DOHH2 (cell line): ENCODE measurements around the gene HLF.
"Not testable (repeated sequence)": the region's sequence is repeated elsewhere in the genome, so short reads cannot be mapped to it uniquely, and the experiment has no call there.

Experiments used
- H3F3A ChIP-seq: fragments of 200-600 bp; sonication (generic), shearing (Covaris generic); 2 replicates; pipeline ENCODE4 v1.6.0; 2016; ENCODE audit warnings: antibody characterized with exemption, mild to moderate bottlenecking; ENCODE audit not compliant: control insufficient read depth, insufficient read depth
- H3K27ac ChIP-seq: fragments of 200-600 bp; sonication (generic); 2 replicates; pipeline ENCODE4 v1.5.1; 2014; ENCODE audit warnings: low read depth, mild to moderate bottlenecking, low read length, moderate library complexity
- H3K27me3 ChIP-seq: fragments of 200-600 bp; sonication (generic); 2 replicates; pipeline ENCODE4 v1.6.1; 2014; ENCODE audit warnings: mild to moderate bottlenecking, low read length, mixed read lengths; ENCODE audit not compliant: control insufficient read depth
- H3K36me3 ChIP-seq: fragments of 200-600 bp; sonication (generic); 2 replicates; pipeline ENCODE4 v1.6.1; 2014; ENCODE audit warnings: mild to moderate bottlenecking, low read length, moderate library complexity, mixed read lengths; ENCODE audit not compliant: control insufficient read depth
- H3K4me1 ChIP-seq: fragments of 200-600 bp; sonication (generic); 2 replicates; pipeline ENCODE4 v1.6.1; 2014; ENCODE audit warnings: mild to moderate bottlenecking, low read length, mixed read lengths; ENCODE audit not compliant: control insufficient read depth
- H3K4me2 ChIP-seq: fragments of 200-600 bp; sonication (generic); 2 replicates; pipeline ENCODE4 v1.6.0; 2014; ENCODE audit warnings: mild to moderate bottlenecking, low read length, moderate library complexity
- H3K4me3 ChIP-seq: fragments of 200-600 bp; sonication (generic); 2 replicates; pipeline ENCODE4 v1.5.1; 2014; ENCODE audit warnings: mild to moderate bottlenecking, low read length, mixed read lengths
- H3K79me2 ChIP-seq: fragments of 200-600 bp; sonication (generic); 2 replicates; pipeline ENCODE4 v1.6.1; 2014; ENCODE audit warnings: mild to moderate bottlenecking, low read length, mixed read lengths; ENCODE audit not compliant: control insufficient read depth
- H3K9me2 ChIP-seq: fragments of 200-600 bp; sonication (generic); replicated peaks from 2 replicates; pipeline ENCODE4 v1.6.1; 2014; ENCODE audit warnings: mild to moderate bottlenecking, low read length, mixed read lengths; ENCODE audit not compliant: control insufficient read depth
- H3K9me3 ChIP-seq: fragments of 200-600 bp; sonication (generic); 2 replicates; pipeline ENCODE4 v1.6.1; 2014; ENCODE audit warnings: antibody characterized with exemption, low read length, mixed read lengths; ENCODE audit not compliant: control insufficient read depth, insufficient read depth
- H4K20me1 ChIP-seq: fragments of 200-600 bp; sonication (generic); 2 replicates; pipeline ENCODE4 v1.6.0; 2014; ENCODE audit warnings: low read depth, mild to moderate bottlenecking, antibody characterized with exemption, low read length, moderate library complexity; ENCODE audit not compliant: control insufficient read depth, insufficient read depth
- CTCF ChIP-seq: fragments of 200-600 bp; sonication (generic); IDR thresholded peaks from one replicate; pipeline ENCODE4 v1.5.1; 2014; ENCODE audit warnings: antibody characterized with exemption, mild to moderate bottlenecking, low read depth, low read length; ENCODE audit not compliant: poor library complexity, severe bottlenecking
- EZH2phosphoT487 ChIP-seq: fragments of 200-600 bp; sonication (generic); IDR thresholded peaks from 2 replicates; pipeline ENCODE4 v1.6.1; 2017; ENCODE audit warnings: borderline replicate concordance, mild to moderate bottlenecking, antibody characterized with exemption, low read length, moderate library complexity, mixed read lengths

Gene HLF

GRCh38 chr17:55326030-55326429 lies 61.3 kb downstream of the HLF start:
- Histone ChIP-seq H3K4me1 (no peaks in the 10 kb centered on the region), H3K9me2 (no peaks in the 10 kb centered on the region), H3K27me3 (no peaks in the 10 kb centered on the region), H3K9me3 (no peaks in the 10 kb centered on the region), H3K36me3 (no peaks in the 10 kb centered on the region), H3K4me3 (no peak overlapping the region), H3K27ac (no peak overlapping the region), H3K4me2 (no peak overlapping the region), H4K20me1 (no peaks in the 10 kb centered on the region), H3F3A (no peaks in the 10 kb centered on the region), H3K79me2 (no peaks in the 10 kb centered on the region)
- TF ChIP-seq EZH2phosphoT487 (no peak), CTCF (no peak)

GRCh38 chr17:55327225-55328088 lies 62.7 kb downstream of the HLF start:
- Histone ChIP-seq H3K36me3 (no peaks in the 10 kb centered on the region), H3K79me2 (no peaks in the 10 kb centered on the region), H3K9me2 (no peaks in the 10 kb centered on the region), H4K20me1 (no peaks in the 10 kb centered on the region), H3K4me2 (no peak overlapping the region), H3K27me3 (no peaks in the 10 kb centered on the region), H3K27ac (no peak overlapping the region), H3K4me3 (no peak overlapping the region), H3K9me3 (no peaks in the 10 kb centered on the region), H3K4me1 (no peaks in the 10 kb centered on the region), H3F3A (no peaks in the 10 kb centered on the region)
- no peak for TF ChIP-seq EZH2phosphoT487
- TF ChIP-seq CTCF = no peak

- not testable (repeated sequence) for H3K9me3 ChIP-seq, H3K27me3 ChIP-seq, H3K4me2 ChIP-seq, H3K36me3 ChIP-seq, H4K20me1 ChIP-seq, H3K4me1 ChIP-seq, H3K27ac ChIP-seq, H3K79me2 ChIP-seq, H3F3A ChIP-seq, H3K4me3 ChIP-seq, H3K9me2 ChIP-seq
Observed at GRCh38 chr17:55328514-55328913, 63.8 kb downstream of the HLF start.

- H3F3A ChIP-seq = no peaks in the 10 kb centered on the region
- H3K79me2 ChIP-seq = no peaks in the 10 kb centered on the region
- no peak overlapping the region for H3K4me2 ChIP-seq
- no peaks in the 10 kb centered on the region for H4K20me1 ChIP-seq
- no peak overlapping the region for H3K4me3 ChIP-seq
- no peaks in the 10 kb centered on the region for H3K9me3 ChIP-seq
- no peak overlapping the region for H3K27ac ChIP-seq
- no peaks in the 10 kb centered on the region for H3K9me2 ChIP-seq
- H3K36me3 ChIP-seq = no peaks in the 10 kb centered on the region
- H3K27me3 ChIP-seq = no peaks in the 10 kb centered on the region
- TF ChIP-seq CTCF (no peak), EZH2phosphoT487 (no peak)
- H3K4me1 ChIP-seq = no peaks in the 10 kb centered on the region
Observed at GRCh38 chr17:55330344-55330933, 65.7 kb downstream of the HLF start.
